Prostate gland (tissue), 2 donors: Measurements from ENCODE around the gene ZSCAN5A. TPM values are rescaled to one million over a fixed set of nuclear protein-coding genes. Genes with fewer than 3 reads are reported as not detected.

Experiments used
- DNase-seq: peaks from one replicate; pipeline ENCODE4 v3.0.0-alpha.2; 2019; ENCODE audit warnings: low spot score
- H3K27ac ChIP-seq, 2 donors: fragments of 200-600 bp; sonication (generic); 2 replicates each; pipeline ENCODE4 v1.5.1; 2017 to 2019
- H3K27me3 ChIP-seq: fragments of 200-600 bp; sonication (generic); replicated peaks from 2 replicates; pipeline ENCODE4 v1.5.1; 2019; ENCODE audit not compliant: insufficient read depth
- H3K36me3 ChIP-seq, 2 donors: fragments of 200-600 bp; sonication (generic); 1 replicate in 1 of 2; 2 replicates in 1 of 2; pipeline versions ENCODE4 v1.5.1 to v1.8.1; 2017 to 2019
- H3K4me1 ChIP-seq: fragments of 200-600 bp; sonication (generic); replicated peaks from 2 replicates; pipeline ENCODE4 v1.5.1; 2019
- H3K4me3 ChIP-seq, 2 donors: fragments of 200-600 bp; sonication (generic); 2 replicates each; pipeline ENCODE4 v1.5.1; 2017 to 2019
- H3K9me3 ChIP-seq: fragments of 200-600 bp; sonication (generic); 2 replicates; pipeline ENCODE4 v1.5.1; 2017
- CTCF ChIP-seq, 4 experiments: fragments of 200-600 bp in 2 of 4; fragments of 450-650 bp in 2 of 4; sonication (generic) in 2 of 4; IDR thresholded peaks; 1 replicate in 3 of 4; 2 replicates in 1 of 4; pipeline ENCODE4 v1.5.1; 2016 to 2019; ENCODE audit warnings: antibody characterized with exemption in 4 of 4, mild to moderate bottlenecking in 2 of 4, moderate library complexity in 2 of 4
- POLR2A ChIP-seq: fragments of 450-650 bp; IDR thresholded peaks from one replicate; pipeline ENCODE4 v1.6.1; 2016; ENCODE audit warnings: antibody characterized with exemption, mild to moderate bottlenecking
- POLR2AphosphoS5 ChIP-seq: sonication (generic); formaldehyde crosslinking; IDR thresholded peaks from one replicate; pipeline ENCODE4 v1.6.1; 2017; ENCODE audit warnings: antibody characterized with exemption
- WGBS: methylation state at CpG from one replicate; pipeline ENCODE4 v1.1.5; 2018; 5-methylcytosine and 5-hydroxymethylcytosine counted together
- intact Hi-C: fragments of 100-400 bp; cut with DNase I; formaldehyde crosslinking; loops from one replicate; pipeline ENCODE4 v1.14.2; 2022
- total RNA-seq, 2 donors: library from RNA; depleted of rRNA; stranded (reverse); fragments of >200 nt; gene quantifications; one replicate each; pipeline ENCODE4 v1.1.0, GENCODE V29; 2016

ZSCAN5A gene
- total RNA-seq, 2 donors from 2014 or later, result 13.3 to 21.9 TPM

DNA sequence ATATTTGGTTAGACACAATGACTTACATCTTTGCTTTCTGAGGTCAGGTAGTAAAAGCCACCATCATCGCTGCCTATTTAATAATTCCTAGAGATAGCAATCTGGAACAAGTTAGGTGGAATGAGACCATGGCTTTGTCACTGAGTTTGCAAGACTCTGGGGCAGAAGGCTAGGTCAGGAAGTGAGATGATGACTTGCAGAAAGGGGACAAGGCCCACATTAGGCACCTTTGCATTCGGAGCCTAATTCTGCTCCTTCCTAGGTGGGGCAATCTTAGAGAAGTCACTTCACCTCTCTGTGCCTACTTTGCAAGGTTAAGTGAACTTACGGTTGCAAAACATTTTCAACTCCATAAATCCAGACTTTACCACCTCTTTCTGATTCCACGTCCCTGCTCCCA lies 31.8 kb downstream of the ZSCAN5A start:
- H3K27me3 ChIP-seq, result no peaks in the 10 kb centered on the region
- H3K36me3 ChIP-seq, result no peaks in the 10 kb centered on the region
- no peaks in the 10 kb centered on the region for H3K9me3 ChIP-seq
- H3K4me3 ChIP-seq, result no peak overlapping the region
- no peak for DNase-seq
- H3K4me1 ChIP-seq, result no peaks in the 10 kb centered on the region
- WGBS, result 83% methylated on average over 4 of the region's 4 CpGs
- H3K27ac ChIP-seq, result no peak overlapping the region
- TF ChIP-seq POLR2AphosphoS5, result no peak
- no peak for TF ChIP-seq CTCF (IDR thresholded peaks at IDR 0.05)
- no peak for TF ChIP-seq POLR2A
- intact Hi-C loops, result no loop called here

GRCh38 chr19:56273563-56274117 lies 41.0 kb downstream of the ZSCAN5A start:
- Histone ChIP-seq H3K4me3 (no peak overlapping the region), H3K27me3 (no peaks in the 10 kb centered on the region), H3K4me1 (no peaks in the 10 kb centered on the region), H3K36me3 (no peaks in the 10 kb centered on the region), H3K9me3 (no peaks in the 10 kb centered on the region), H3K27ac (no peak overlapping the region)
- DNase-seq, result no peak
- no peak for TF ChIP-seq CTCF (IDR thresholded peaks at IDR 0.05)
- TF ChIP-seq POLR2AphosphoS5, result no peak
- TF ChIP-seq POLR2A, result no peak
- intact Hi-C loops, result no loop called here
- WGBS, result 54% methylated on average over 6 of the region's 6 CpGs

GRCh38 chr19:56272161-56272798 lies 42.4 kb downstream of the ZSCAN5A start, which contains the start of gene EDDM13:
TSS of gene EDDM13 (plus strand) at chr19:56272748. CDS start at chr19:56272835, 87 bp downstream.
- no peak within 1 kb of the TSS for H3K27ac ChIP-seq
- H3K4me3 ChIP-seq, result no peak within 1 kb of the TSS
- no peaks in the 10 kb centered on the region for H3K4me1 ChIP-seq
- DNase-seq, result no peak
- TF ChIP-seq CTCF (IDR thresholded peaks at IDR 0.05), result no peak
- TF ChIP-seq POLR2A, result no peak
- no peak for TF ChIP-seq POLR2AphosphoS5
- WGBS, result 68% methylated on average over 6 of the region's 6 CpGs
- no peaks in the 10 kb centered on the region for H3K9me3 ChIP-seq
- no peaks in the 10 kb centered on the region for H3K27me3 ChIP-seq
- H3K36me3 ChIP-seq, result no peaks in the 10 kb centered on the region
- intact Hi-C loops, result no loop called here

DNA sequence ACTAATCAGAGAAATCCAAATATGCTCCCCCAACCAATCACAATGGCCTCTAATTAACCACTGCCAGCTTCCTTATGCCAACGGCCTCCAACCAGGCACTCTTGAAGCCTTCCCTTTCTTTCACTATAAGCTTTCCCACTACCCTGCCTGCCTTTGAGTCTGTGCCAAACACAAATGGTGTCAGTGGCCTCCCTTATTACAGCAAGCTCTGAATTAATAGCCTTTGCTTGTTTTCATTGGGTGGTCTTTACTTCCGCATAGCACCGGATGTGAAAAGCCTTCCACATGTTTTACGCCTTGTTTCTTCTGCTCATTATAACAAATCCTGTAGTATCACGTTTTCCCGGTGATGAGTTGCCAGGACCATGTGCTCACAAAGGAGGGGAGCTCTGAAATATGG lies 43.5 kb downstream of the ZSCAN5A start:
- H3K4me3 ChIP-seq, result no peak overlapping the region
- H3K36me3 ChIP-seq, result no peaks in the 10 kb centered on the region
- intact Hi-C loops, result no loop called here
- no peak for TF ChIP-seq CTCF (IDR thresholded peaks at IDR 0.05)
- TF ChIP-seq POLR2AphosphoS5, result no peak
- no peak for TF ChIP-seq POLR2A
- no peaks in the 10 kb centered on the region for H3K27me3 ChIP-seq
- H3K4me1 ChIP-seq, result no peaks in the 10 kb centered on the region
- WGBS, result 63% methylated on average over 6 of the region's 6 CpGs
- H3K27ac ChIP-seq, result no peak overlapping the region
- no peaks in the 10 kb centered on the region for H3K9me3 ChIP-seq
- DNase-seq, result no peak

- Histone ChIP-seq H3K36me3 (no peaks in the 10 kb centered on the region), H3K27ac (no peak overlapping the region), H3K27me3 (no peaks in the 10 kb centered on the region), H3K4me1 (no peaks in the 10 kb centered on the region), H3K9me3 (no peaks in the 10 kb centered on the region), H3K4me3 (no peak overlapping the region)
- 71% methylated on average over 3 of the region's 3 CpGs for WGBS
- no peak for DNase-seq
- TF ChIP-seq POLR2AphosphoS5, result no peak
- TF ChIP-seq CTCF (IDR thresholded peaks at IDR 0.05), result no peak
- TF ChIP-seq POLR2A, result no peak
- intact Hi-C loops, result no loop called here
These were observed 44.0 kb downstream of the ZSCAN5A start for GRCh38 chr19:56270676-56271075.
